Measurements from ENCODE around the gene CBX2.
"Not testable (repeated sequence)": the region's sequence is repeated elsewhere in the genome, so short reads cannot be mapped to it uniquely, and the experiment has no call there.

CBX2 gene

GRCh38 chr17:79769570-79770506 lies 8.1 kb upstream of the CBX2 start:
- no peak for DNase-seq (ENCODE audit: low spot score)

GRCh38 chr17:79771276-79771675 lies 6.7 kb upstream of the CBX2 start:
- DNase-seq (ENCODE audit: low spot score): no peak

- DNase-seq (ENCODE audit: low spot score): not testable (repeated sequence)
Observed at GRCh38 chr17:79772726-79773125, 5.2 kb upstream of the CBX2 start.

GRCh38 chr17:79774561-79774975 lies 3.4 kb upstream of the CBX2 start:
- no peak for DNase-seq (ENCODE audit: low spot score)

GRCh38 chr17:79775632-79776031 lies 2.3 kb upstream of the CBX2 start:
- DNase-seq (ENCODE audit: low spot score): no peak

- no peak for DNase-seq (ENCODE audit: low spot score)
Observed at GRCh38 chr17:79776376-79777119, 1.4 kb upstream of the CBX2 start.

GRCh38 chr17:79777120-79777893 lies 641 bp upstream of the CBX2 start:
- peak; percentile 71 for DNase-seq (ENCODE audit: low spot score)

GRCh38 chr17:79778504-79779083 lies 646 bp downstream of the CBX2 start:
- DNase-seq (ENCODE audit: low spot score): no peak

- no peak for DNase-seq (ENCODE audit: low spot score)
Observed at GRCh38 chr17:79779084-79779529, 1.2 kb downstream of the CBX2 start.

GRCh38 chr17:79779661-79780365 lies 1.9 kb downstream of the CBX2 start:
- no peak for DNase-seq (ENCODE audit: low spot score)

GRCh38 chr17:79781012-79781650 lies 3.2 kb downstream of the CBX2 start:
- DNase-seq (ENCODE audit: low spot score): no peak

- no peak for DNase-seq (ENCODE audit: low spot score)
Observed at GRCh38 chr17:79781736-79782575, 4.0 kb downstream of the CBX2 start.

GRCh38 chr17:79783891-79784290 lies 5.9 kb downstream of the CBX2 start:
- DNase-seq (ENCODE audit: low spot score): no peak

- DNase-seq (ENCODE audit: low spot score): no peak
Observed at GRCh38 chr17:79784353-79785016, 6.5 kb downstream of the CBX2 start.

- DNase-seq (ENCODE audit: low spot score): no peak
Observed at GRCh38 chr17:79785017-79785899, 7.3 kb downstream of the CBX2 start.

- no peak for DNase-seq (ENCODE audit: low spot score)
Observed at GRCh38 chr17:79785900-79786810, 8.2 kb downstream of the CBX2 start.

All from AG20443 (cell line).